ENCODE data around the gene ZNF621.

DNA sequence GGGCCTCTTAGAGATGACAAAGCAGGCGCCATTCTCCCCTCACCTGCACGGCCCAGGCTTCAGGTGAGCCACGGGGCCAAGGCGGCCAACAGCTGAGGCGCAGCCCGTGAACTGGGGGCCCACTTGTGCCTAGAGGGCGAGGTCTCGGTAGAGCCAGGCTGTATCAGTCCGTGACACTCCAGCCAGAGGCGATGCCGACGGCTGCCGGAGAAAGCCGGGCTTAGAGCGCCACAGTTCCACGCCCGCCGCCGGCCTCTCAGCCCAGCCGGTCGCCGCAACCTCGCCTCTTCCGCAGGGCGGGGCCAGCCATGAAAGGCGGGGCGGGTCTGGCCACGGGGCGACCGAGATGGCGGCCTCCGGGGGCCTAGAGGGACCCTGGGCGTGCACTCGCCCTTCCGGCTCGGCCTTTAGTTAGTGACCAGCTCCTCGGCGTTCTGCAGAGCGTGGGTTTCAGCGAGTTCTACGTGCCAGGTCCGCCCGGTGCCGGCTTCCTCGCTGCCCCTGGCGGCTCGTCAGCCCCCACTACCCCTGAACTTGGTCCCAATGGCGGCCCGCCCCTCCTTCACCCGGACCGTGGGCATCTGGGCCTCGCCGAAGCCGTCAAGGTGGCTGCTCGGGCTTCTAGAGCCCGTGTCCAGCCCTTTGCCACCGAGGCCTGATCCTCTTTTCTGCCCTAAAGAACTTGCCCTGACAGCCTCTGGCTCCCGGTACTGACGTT, at the start of gene ZNF621:
- TF ChIP-seq EGR1 (IDR thresholded peaks at IDR 0.05; ENCODE audit: low read depth in 2 of 2), result no peak
- TF ChIP-seq, protein P1, sequence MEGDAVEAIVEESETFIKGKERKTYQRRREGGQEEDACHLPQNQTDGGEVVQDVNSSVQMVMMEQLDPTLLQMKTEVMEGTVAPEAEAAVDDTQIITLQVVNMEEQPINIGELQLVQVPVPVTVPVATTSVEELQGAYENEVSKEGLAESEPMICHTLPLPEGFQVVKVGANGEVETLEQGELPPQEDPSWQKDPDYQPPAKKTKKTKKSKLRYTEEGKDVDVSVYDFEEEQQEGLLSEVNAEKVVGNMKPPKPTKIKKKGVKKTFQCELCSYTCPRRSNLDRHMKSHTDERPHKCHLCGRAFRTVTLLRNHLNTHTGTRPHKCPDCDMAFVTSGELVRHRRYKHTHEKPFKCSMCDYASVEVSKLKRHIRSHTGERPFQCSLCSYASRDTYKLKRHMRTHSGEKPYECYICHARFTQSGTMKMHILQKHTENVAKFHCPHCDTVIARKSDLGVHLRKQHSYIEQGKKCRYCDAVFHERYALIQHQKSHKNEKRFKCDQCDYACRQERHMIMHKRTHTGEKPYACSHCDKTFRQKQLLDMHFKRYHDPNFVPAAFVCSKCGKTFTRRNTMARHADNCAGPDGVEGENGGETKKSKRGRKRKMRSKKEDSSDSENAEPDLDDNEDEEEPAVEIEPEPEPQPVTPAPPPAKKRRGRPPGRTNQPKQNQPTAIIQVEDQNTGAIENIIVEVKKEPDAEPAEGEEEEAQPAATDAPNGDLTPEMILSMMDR (IDR thresholded peaks at IDR 0.05; ENCODE audit: low read depth, low read length, missing input control), result no peak
